H1 (cell line): ENCODE measurements around the gene ZNF786. TPM values are rescaled to one million over a fixed set of nuclear protein-coding genes. Genes with fewer than 3 reads are reported as not detected.

Experiments used
- CEBPB ChIP-seq: IDR thresholded peaks from 2 replicates; pipeline ENCODE4 v1.6.1; 2012; ENCODE audit warnings: low read depth, low read length
- EZH2 ChIP-seq: fragments of 200-600 bp; sonication (generic); IDR thresholded peaks from 2 replicates; pipeline ENCODE4 v1.7.1; 2012; ENCODE audit warnings: low read depth, mild to moderate bottlenecking, moderate library complexity, low read length, inconsistent platforms; ENCODE audit not compliant: severe bottlenecking
- JUN ChIP-seq: IDR thresholded peaks from 2 replicates; pipeline ENCODE4 v1.6.1; 2011; ENCODE audit warnings: low read depth, mild to moderate bottlenecking, improper control_type of control experiment, low read length
- KDM4A ChIP-seq: IDR thresholded peaks from one replicate; pipeline ENCODE4 v1.7.1; 2012; ENCODE audit warnings: low read depth, mild to moderate bottlenecking, moderate library complexity, low read length, inconsistent platforms; ENCODE audit not compliant: severe bottlenecking
- POLR2A ChIP-seq, 2 experiments: IDR thresholded peaks; 1 replicate in 1 of 2; 2 replicates in 1 of 2; pipeline ENCODE4 v1.6.1; 2011; ENCODE audit warnings: low read depth in 2 of 2, low read length in 2 of 2, mild to moderate bottlenecking in 2 of 2; ENCODE audit errors: control extremely low read depth in 1 of 2
- RAD21 ChIP-seq, 2 experiments: IDR thresholded peaks in 1 of 2; conservative IDR thresholded peaks in 1 of 2; 2 replicates each; pipeline ENCODE4 v1.6.1; 2011; ENCODE audit warnings: low read depth in 2 of 2, low read length in 2 of 2, improper control_type of control experiment in 1 of 2, inconsistent platforms in 1 of 2, mild to moderate bottlenecking in 1 of 2, moderate library complexity in 1 of 2
- SAP30 ChIP-seq: fragments of 300-600 bp; sonication (generic); IDR thresholded peaks from 2 replicates; pipeline ENCODE4 v1.7.1; 2012; ENCODE audit warnings: low read length, moderate library complexity, mild to moderate bottlenecking, inconsistent platforms; ENCODE audit not compliant: insufficient read depth, insufficient replicate concordance
- SIRT6 ChIP-seq: IDR thresholded peaks from one replicate; pipeline ENCODE4 v1.7.1; 2012; ENCODE audit warnings: low read length, inconsistent platforms
- SP1 ChIP-seq: IDR thresholded peaks from 2 replicates; pipeline ENCODE4 v1.6.1; 2011; ENCODE audit warnings: low read depth, low read length
- SP2 ChIP-seq: IDR thresholded peaks from 2 replicates; pipeline ENCODE4 v1.6.1; 2012; ENCODE audit warnings: mild to moderate bottlenecking, low read length, inconsistent platforms
- TBP ChIP-seq: IDR thresholded peaks from 2 replicates; pipeline ENCODE4 v1.6.1; 2011; ENCODE audit warnings: low read depth, low read length, improper control_type of control experiment
- polyA plus RNA-seq, 7 experiments: library from polyadenylated mRNA; depleted of rRNA in 3 of 7; stranded (reverse) in 5 of 7; unstranded in 2 of 7; fragments of >200 nt in 5 of 7; fragments of 200-250 nt in 2 of 7; gene quantifications; 1 replicate in 5 of 7; 2 replicates in 1 of 7; 4 replicates in 1 of 7; pipeline versions ENCODE4 v1.2.1 to v1.2.3, GENCODE V29; 2011 to 2013; ENCODE audit warnings: missing spikeins in 2 of 7, mixed read lengths in 2 of 7
- total RNA-seq: library from RNA; stranded (reverse); fragmentation: NEBNext Ultra II Directional; extraction: Animal tissue kit (Norgen Biotek cat#: 25700); gene quantifications from 2 replicates; pipeline ENCODE4 v1.2.1, GENCODE V29; 2021

Gene ZNF786
- total and polyA plus RNA-seq, 2 of the 8 experiments (the other 6 are each of a cell fraction or from before 2014, with no cell fraction given), result 7.7 to 16.3 TPM

DNA sequence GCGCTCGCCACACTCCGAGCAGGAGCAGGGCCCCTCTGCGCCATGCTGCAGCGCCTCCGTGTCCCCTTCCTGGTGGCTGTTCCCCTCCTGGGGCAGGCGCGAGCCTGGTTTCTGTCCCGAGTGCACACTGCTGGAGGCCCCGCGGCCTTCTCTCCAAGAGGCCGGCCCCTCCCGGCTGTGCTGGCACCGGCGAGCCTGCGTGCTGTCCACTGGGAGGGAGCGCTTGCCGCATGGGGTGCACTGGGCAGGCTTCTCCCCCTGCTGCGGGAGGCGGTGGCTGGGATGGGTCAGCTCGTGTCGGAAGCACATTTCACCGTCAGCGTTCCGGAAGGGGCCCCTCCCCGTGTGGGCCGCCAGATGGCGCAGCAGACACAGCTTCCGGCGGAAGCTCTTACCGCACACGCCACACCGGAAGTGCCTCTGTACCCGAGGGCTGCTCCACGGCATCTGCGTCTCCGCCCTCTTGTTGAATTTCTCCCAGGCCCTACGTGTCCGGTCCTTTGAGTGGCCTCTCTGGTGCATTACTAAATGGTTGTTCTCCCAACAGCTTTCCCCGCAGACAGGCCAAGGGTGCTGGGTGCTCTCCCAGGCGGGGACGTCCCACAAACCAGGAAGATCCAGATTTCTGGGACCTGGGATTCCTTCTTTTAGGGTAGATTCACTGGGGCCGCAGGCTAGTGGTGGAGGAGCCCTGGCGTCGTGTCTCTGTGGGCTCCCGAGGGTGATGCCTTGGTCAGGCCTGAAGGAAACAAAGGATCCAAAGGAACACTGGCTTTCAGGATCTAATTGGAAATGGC, 18.7 kb downstream of the ZNF786 start (continued):
- TF ChIP-seq KDM4A (no peak), SP1 (peak; percentile 8; the same call in 1 of the 2 replicates), SIRT6 (no peak), SP2 (no peak), SAP30 (no peak), POLR2A (IDR thresholded peaks at IDR 0.05; ENCODE audit: control extremely low read depth in 1 of 2, low read depth in 2 of 2, low read length in 2 of 2) (peak in 1 of 2 experiments; percentile 14; a peak in 1 of 3 replicates), EZH2 (no peak), CEBPB (no peak), TBP (peak; percentile 48; the same call in 1 of the 2 replicates), JUN (no peak), RAD21 (IDR thresholded peaks at IDR 0.05 in 1 of 2, conservative IDR thresholded peaks at IDR 0.05 in 1 of 2; ENCODE audit: low read depth in 2 of 2, low read length in 2 of 2) (peak; percentile 72 to 75)
